Stimulated activated CD4-positive, alpha-beta T cell treated with anti-CD3 and anti-CD28 coated beads, Interleukin-4, amount 100 ng/mL, for 1 hour (primary cell): ENCODE measurements around the gene TTC1.
"Not testable (repeated sequence)": the region's sequence is repeated elsewhere in the genome, so short reads cannot be mapped to it uniquely, and the experiment has no call there.

Experiments used
- DNase-seq: peaks from one replicate; pipeline ENCODE4 v3.0.0-alpha.2; 2020

The TTC1 gene

GRCh38 chr5:160008877-160009590 is at the start of gene TTC1:
Gene TTC1, plus strand, starts transcription at chr5:160009139. Its CDS starts 1,390 bp downstream, at chr5:160010529.
- DNase-seq: peak; percentile 84

- DNase-seq: no peak
Observed at GRCh38 chr5:159961176-159962160, 47.5 kb upstream of the TTC1 start.

- no peak for DNase-seq
Observed at GRCh38 chr5:159962214-159962613, 46.7 kb upstream of the TTC1 start.

GRCh38 chr5:159963935-159964334 is 45.0 kb upstream of the TTC1 start:
- DNase-seq: no peak

GRCh38 chr5:159965031-159965837 is 43.7 kb upstream of the TTC1 start:
- DNase-seq: peak; percentile 32

GRCh38 chr5:159965838-159966128 is 43.2 kb upstream of the TTC1 start:
- not testable (repeated sequence) for DNase-seq

GRCh38 chr5:159969966-159970365 is 39.0 kb upstream of the TTC1 start:
- no peak for DNase-seq

GRCh38 chr5:159971038-159971437 is 37.9 kb upstream of the TTC1 start:
- no peak for DNase-seq

GRCh38 chr5:159971514-159971913 is 37.4 kb upstream of the TTC1 start:
- no peak for DNase-seq

- no peak for DNase-seq
Observed at GRCh38 chr5:159971931-159972461, 36.9 kb upstream of the TTC1 start.

GRCh38 chr5:159972538-159973362 is 36.2 kb upstream of the TTC1 start:
- DNase-seq: no peak

GRCh38 chr5:159975462-159976019 is 33.4 kb upstream of the TTC1 start:
- DNase-seq: no peak

- no peak for DNase-seq
Observed at GRCh38 chr5:159976921-159977320, 32.0 kb upstream of the TTC1 start.

- DNase-seq: no peak
Observed at GRCh38 chr5:159978358-159978757, 30.6 kb upstream of the TTC1 start.

- no peak for DNase-seq
Observed at GRCh38 chr5:159982421-159983173, 26.3 kb upstream of the TTC1 start.

- DNase-seq: peak; percentile 76
Observed at GRCh38 chr5:159987031-159987674, 21.8 kb upstream of the TTC1 start.

GRCh38 chr5:159990506-159990905 is 18.4 kb upstream of the TTC1 start:
- no peak for DNase-seq

- DNase-seq: no peak
Observed at GRCh38 chr5:159992566-159992965, 16.4 kb upstream of the TTC1 start.

GRCh38 chr5:159993194-159993593 is 15.7 kb upstream of the TTC1 start:
- no peak for DNase-seq

- DNase-seq: no peak
Observed at GRCh38 chr5:159995907-159996306, 13.0 kb upstream of the TTC1 start.
